Measurements from ENCODE around the gene LARP4.

DNA sequence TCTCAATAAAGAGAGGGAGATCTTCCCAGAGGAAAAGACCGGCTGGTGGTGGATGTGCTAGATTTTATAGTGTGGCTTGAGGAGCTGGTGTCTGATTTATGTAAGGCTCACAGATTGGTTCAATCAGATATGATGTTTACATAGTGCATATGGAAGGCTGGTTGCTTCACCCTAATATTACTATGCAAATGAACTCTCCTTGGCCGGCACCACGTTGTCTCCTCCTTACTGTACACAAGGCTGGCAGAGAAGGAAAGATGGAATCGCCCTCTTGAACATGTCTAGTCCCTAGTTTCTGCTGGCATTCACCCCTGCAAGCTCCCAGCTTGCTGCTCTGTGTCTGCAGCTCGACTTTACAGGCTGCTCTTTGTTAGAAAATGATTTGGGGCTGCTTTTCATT lies 13.2 kb upstream of the LARP4 start:
- TF ChIP-seq POLR2AphosphoS5 (IDR thresholded peaks at IDR 0.05; ENCODE audit: borderline replicate concordance, low read depth, low read length): no peak
- no peak for TF ChIP-seq EZH2 (IDR thresholded peaks at IDR 0.05)
